Activated CD8-positive, alpha-beta T cell treated with anti-CD3 and anti-CD28 coated beads for 36 hours (primary cell): Measurements from ENCODE around the gene SPATA1. TPM values are rescaled to one million over a fixed set of nuclear protein-coding genes. Genes with fewer than 3 reads are reported as not detected.

Source experiments
- ATAC-seq: fragments of 200-7000 bp; cut with Tn5 transposase; one replicate; pipeline ENCODE4 v1.10.0; 2021; ENCODE audit warnings: mild to moderate bottlenecking, moderate library complexity
- CTCF ChIA-PET: fragments of 350-600 bp; sonication (Branson Sonifier 250); formaldehyde crosslinking; loops from one replicate; lab custom pipeline; 2021; ENCODE audit warnings: antibody characterized with exemption; lab: Charles Lee
- POLR2A ChIA-PET: fragments of 350-600 bp; sonication (Branson Sonifier 250); formaldehyde crosslinking; loops from one replicate; lab custom pipeline; 2021; ENCODE audit warnings: antibody characterized with exemption; lab: Charles Lee
- DNase-seq: peaks from one replicate; pipeline ENCODE4 v3.0.0-alpha.2; 2020
- H3K27ac Mint-ChIP-seq: one replicate; pipeline ENCODE4 v1.8.0; 2021; ENCODE audit warnings: mild to moderate bottlenecking, mixed read lengths
- H3K27me3 Mint-ChIP-seq: one replicate; pipeline ENCODE4 v1.8.0; 2021; ENCODE audit warnings: mixed read lengths
- H3K36me3 Mint-ChIP-seq: one replicate; pipeline ENCODE4 v1.8.0; 2021; ENCODE audit warnings: low read depth, mixed read lengths
- H3K4me1 Mint-ChIP-seq: one replicate; pipeline ENCODE4 v1.8.0; 2021; ENCODE audit warnings: low read depth, mixed read lengths
- H3K4me3 Mint-ChIP-seq: one replicate; pipeline ENCODE4 v1.8.0; 2021; ENCODE audit warnings: mild to moderate bottlenecking, moderate library complexity, mixed read lengths
- H3K9me3 Mint-ChIP-seq: one replicate; pipeline ENCODE4 v1.8.0; 2021; ENCODE audit warnings: mixed read lengths
- intact Hi-C: fragments of 100-400 bp; cut with micrococcal nuclease; formaldehyde crosslinking; loops from one replicate; pipeline ENCODE4 v1.10.0; 2022
- total RNA-seq, 2 experiments: library from RNA; stranded (reverse); gene quantifications; one replicate each; pipeline ENCODE4 v1.2.3, GENCODE V29; 2021
- TF ChIP-seq, protein P1 (sequence below): fragments of 200-600 bp; IDR thresholded peaks from one replicate; pipeline ENCODE4 v1.8.0; 2022; ENCODE audit warnings: antibody characterized with exemption, mild to moderate bottlenecking

SPATA1 gene
- total RNA-seq, 2 experiments from 2014 or later: 2.5 to 3.0 TPM

DNA sequence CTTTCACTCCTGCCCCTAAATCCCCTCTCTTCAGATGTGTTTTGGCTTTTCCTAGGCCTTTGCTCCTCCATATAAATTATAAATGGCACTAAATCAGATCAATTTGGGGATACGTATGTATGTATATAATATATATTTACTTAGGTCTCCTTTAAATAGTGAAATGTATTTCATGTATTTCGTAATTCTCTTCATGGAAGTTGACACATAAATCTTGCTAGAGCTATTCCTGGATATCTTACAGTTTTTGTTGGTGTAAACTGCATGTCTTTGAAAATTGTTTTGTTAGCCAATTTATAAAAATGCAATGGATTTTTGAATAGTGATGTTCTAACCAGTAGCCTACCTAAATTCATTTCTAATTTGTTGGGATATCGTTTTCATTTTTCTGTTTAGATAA is 18.1 kb upstream of the SPATA1 start:
- no peak for ATAC-seq
- H3K27me3 Mint-ChIP-seq: no peaks in the 10 kb centered on the region
- no peak overlapping the region for H3K27ac Mint-ChIP-seq
- intact Hi-C loops: no loop called here
- H3K9me3 Mint-ChIP-seq: peaks cover 5% of the 10 kb centered on the region
- TF ChIP-seq, protein P1, sequence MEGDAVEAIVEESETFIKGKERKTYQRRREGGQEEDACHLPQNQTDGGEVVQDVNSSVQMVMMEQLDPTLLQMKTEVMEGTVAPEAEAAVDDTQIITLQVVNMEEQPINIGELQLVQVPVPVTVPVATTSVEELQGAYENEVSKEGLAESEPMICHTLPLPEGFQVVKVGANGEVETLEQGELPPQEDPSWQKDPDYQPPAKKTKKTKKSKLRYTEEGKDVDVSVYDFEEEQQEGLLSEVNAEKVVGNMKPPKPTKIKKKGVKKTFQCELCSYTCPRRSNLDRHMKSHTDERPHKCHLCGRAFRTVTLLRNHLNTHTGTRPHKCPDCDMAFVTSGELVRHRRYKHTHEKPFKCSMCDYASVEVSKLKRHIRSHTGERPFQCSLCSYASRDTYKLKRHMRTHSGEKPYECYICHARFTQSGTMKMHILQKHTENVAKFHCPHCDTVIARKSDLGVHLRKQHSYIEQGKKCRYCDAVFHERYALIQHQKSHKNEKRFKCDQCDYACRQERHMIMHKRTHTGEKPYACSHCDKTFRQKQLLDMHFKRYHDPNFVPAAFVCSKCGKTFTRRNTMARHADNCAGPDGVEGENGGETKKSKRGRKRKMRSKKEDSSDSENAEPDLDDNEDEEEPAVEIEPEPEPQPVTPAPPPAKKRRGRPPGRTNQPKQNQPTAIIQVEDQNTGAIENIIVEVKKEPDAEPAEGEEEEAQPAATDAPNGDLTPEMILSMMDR: no peak
- H3K36me3 Mint-ChIP-seq: peaks cover 56% of the 10 kb centered on the region
- peaks cover 39% of the 10 kb centered on the region for H3K4me1 Mint-ChIP-seq
- no peak overlapping the region for H3K4me3 Mint-ChIP-seq
- ChIA-PET POLR2A (no interaction called here), CTCF (interaction anchor here (1.9 kb wide), 1 partner anchor 266 kb away, joined by 4 read pairs; no protein-coding TSS in a partner anchor)
- DNase-seq: no peak

DNA sequence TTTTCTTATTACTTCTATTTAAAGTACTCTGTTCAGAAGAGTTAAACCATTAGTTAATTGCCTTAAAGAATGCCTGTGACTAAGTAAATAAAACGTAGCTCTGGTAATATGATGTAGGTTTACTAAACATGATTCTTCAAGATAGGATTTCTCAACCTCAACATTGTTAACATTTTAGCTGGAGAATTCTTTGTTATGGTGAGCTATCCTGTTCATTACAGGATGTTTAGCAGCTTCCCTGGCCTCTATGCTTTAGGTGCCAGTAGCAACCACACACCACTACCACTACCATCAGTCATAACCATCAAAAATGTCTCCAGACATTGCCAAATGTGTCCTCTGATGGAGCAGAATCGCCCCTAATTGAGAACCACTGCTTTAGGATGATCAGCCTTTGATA is 16.4 kb upstream of the SPATA1 start:
- POLR2A ChIA-PET: interaction anchor here (1.1 kb wide), 1 partner anchor 10 kb away, joined by 4 read pairs; no protein-coding TSS in a partner anchor
- DNase-seq (no peak), ATAC-seq (no peak)
- H3K36me3 Mint-ChIP-seq: peaks cover 47% of the 10 kb centered on the region
- no peaks in the 10 kb centered on the region for H3K27me3 Mint-ChIP-seq
- TF ChIP-seq, protein P1: no peak
- CTCF ChIA-PET: interaction anchor here (1.0 kb wide), 1 partner anchor 131 kb away, joined by 5 read pairs; no protein-coding TSS in a partner anchor
- peaks cover 5% of the 10 kb centered on the region for H3K9me3 Mint-ChIP-seq
- H3K4me1 Mint-ChIP-seq: peaks cover 32% of the 10 kb centered on the region
- intact Hi-C loops: no loop called here
- no peak overlapping the region for H3K27ac Mint-ChIP-seq
- no peak overlapping the region for H3K4me3 Mint-ChIP-seq

- ChIA-PET POLR2A (interaction anchor here (0.7 kb wide), 1 partner anchor 12 kb away, joined by 3 read pairs; no protein-coding TSS in a partner anchor), CTCF (interaction anchor here (1.0 kb wide), 1 partner anchor 13 kb away, joined by 3 read pairs; no protein-coding TSS in a partner anchor)
- ATAC-seq (no peak), DNase-seq (no peak)
- H3K4me3 Mint-ChIP-seq: no peak overlapping the region
- TF ChIP-seq, protein P1: no peak
- peaks cover 17% of the 10 kb centered on the region for H3K4me1 Mint-ChIP-seq
- no peak overlapping the region for H3K27ac Mint-ChIP-seq
- H3K9me3 Mint-ChIP-seq: no peaks in the 10 kb centered on the region
- no peaks in the 10 kb centered on the region for H3K27me3 Mint-ChIP-seq
- intact Hi-C loops: no loop called here
- peaks cover 45% of the 10 kb centered on the region for H3K36me3 Mint-ChIP-seq
These were observed 13.5 kb upstream of the SPATA1 start for GRCh38 chr1:84492726-84493125.

DNA sequence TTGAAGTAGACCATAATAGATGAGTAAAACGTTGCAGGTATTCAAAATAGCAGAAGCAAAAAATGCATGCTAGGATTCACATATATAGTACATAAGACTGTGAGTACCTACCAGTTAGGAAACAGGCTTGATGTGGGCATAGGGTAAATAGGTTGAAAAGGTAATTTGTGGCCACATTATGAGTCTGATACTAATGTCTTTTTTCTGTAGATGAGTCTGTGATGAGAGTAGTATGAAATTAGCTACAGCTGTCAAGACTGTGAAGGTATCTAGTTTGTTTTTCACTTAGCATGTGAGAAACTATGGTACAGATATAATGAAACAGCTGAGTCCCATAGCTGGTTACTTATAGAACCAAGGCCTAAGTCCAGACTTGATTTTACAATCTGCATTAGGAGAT is 12.4 kb upstream of the SPATA1 start:
- CTCF ChIA-PET: interaction anchor here (1.2 to 1.3 kb wide), 2 partner anchors 12 to 79 kb away, joined by 3 read pairs; no protein-coding TSS in a partner anchor
- intact Hi-C loops: no loop called here
- no peak for ATAC-seq
- peak overlapping the region; percentile 56 for H3K27ac Mint-ChIP-seq
- POLR2A ChIA-PET: interaction anchor here (0.5 to 2.4 kb wide), 2 partner anchors 11 to 505 kb away, joined by 3 to 16 read pairs; partner anchors contain the start of genes GNG5 and SPATA1
- H3K4me3 Mint-ChIP-seq: no peak overlapping the region
- DNase-seq: no peak
- no peaks in the 10 kb centered on the region for H3K27me3 Mint-ChIP-seq
- TF ChIP-seq, protein P1: no peak
- H3K36me3 Mint-ChIP-seq: peaks cover 51% of the 10 kb centered on the region
- no peaks in the 10 kb centered on the region for H3K9me3 Mint-ChIP-seq
- peaks cover 19% of the 10 kb centered on the region for H3K4me1 Mint-ChIP-seq

GRCh38 chr1:84496498-84496897 is 9.7 kb upstream of the SPATA1 start:
- H3K9me3 Mint-ChIP-seq: no peaks in the 10 kb centered on the region
- H3K27me3 Mint-ChIP-seq: no peaks in the 10 kb centered on the region
- intact Hi-C loops: no loop called here
- no peak overlapping the region for H3K27ac Mint-ChIP-seq
- H3K4me1 Mint-ChIP-seq: peaks cover 21% of the 10 kb centered on the region
- H3K36me3 Mint-ChIP-seq: peaks cover 47% of the 10 kb centered on the region
- DNase-seq: no peak
- no peak overlapping the region for H3K4me3 Mint-ChIP-seq
- TF ChIP-seq, protein P1: no peak
- ATAC-seq: no peak
- ChIA-PET CTCF (interaction anchor here (1.2 kb wide), 1 partner anchor 25 kb away, joined by 3 read pairs; no protein-coding TSS in a partner anchor), POLR2A (interaction anchor here (0.5 to 0.6 kb wide), 2 partner anchors 10 to 60 kb away, joined by 3 to 5 read pairs; no protein-coding TSS in a partner anchor)
